Measurements from ENCODE around the gene MYOM3. TPM values are rescaled to one million over a fixed set of nuclear protein-coding genes. Genes with fewer than 3 reads are reported as not detected.

MYOM3 gene
- total and polyA plus RNA-seq, 2 of the 4 experiments (the other 2 are of a cell fraction): 0.03 TPM; not detected in 1

GRCh38 chr1:24065304-24065703, 46.6 kb downstream of the MYOM3 start:
- Histone ChIP-seq H2BK5ac (ENCODE audit: low read depth, low read length, poor library complexity, severe bottlenecking) (no peak overlapping the region), H2BK20ac (ENCODE audit: low read depth, low read length) (no peak overlapping the region), H3K14ac (replicated peaks; ENCODE audit: low read depth, low read length) (no peak overlapping the region), H3K56ac (ENCODE audit: extremely low read depth, insufficient read depth, low read length) (no peak overlapping the region), H3K9ac (ENCODE audit: low read depth, low read length) (no peak overlapping the region), H2AFZ (replicated peaks; ENCODE audit: low read length, poor library complexity) (no peak overlapping the region), H3K4me1 (ENCODE audit: control insufficient read depth, insufficient read depth, low read length) (no peaks in the 10 kb centered on the region), H2BK15ac (ENCODE audit: low read depth, low read length) (no peak overlapping the region), H3K4me2 (ENCODE audit: low read depth, low read length) (no peak overlapping the region), H3K4ac (ENCODE audit: low read depth, low read length) (no peak overlapping the region), H3K23ac (ENCODE audit: low read depth, low read length) (no peak overlapping the region), H4K8ac (ENCODE audit: low read depth in 2 of 2, low read length in 2 of 2) (no peak overlapping the region), H3K27me3 (ENCODE audit: control insufficient read depth, insufficient read depth, low read length) (peaks cover 46% of the 10 kb centered on the region), H3K27ac (ENCODE audit: insufficient read depth, low read length) (no peak overlapping the region), H3K18ac (ENCODE audit: low read depth, low read length) (no peak overlapping the region), H4K5ac (ENCODE audit: low read depth, low read length) (no peak overlapping the region), H3K79me1 (ENCODE audit: low read depth in 1 of 2, low read length in 2 of 2) (no peaks in the 10 kb centered on the region), H2AK5ac (ENCODE audit: low read depth, low read length) (no peak overlapping the region), H4K20me1 (ENCODE audit: insufficient read depth, low read length) (no peaks in the 10 kb centered on the region; the same call in 1 of the 2 replicates), H3K4me3 (ENCODE audit: insufficient read depth, low read depth, low read length) (no peak overlapping the region), H2BK120ac (ENCODE audit: low read depth, low read length) (no peak overlapping the region), H2AK9ac (replicated peaks; ENCODE audit: low read depth, low read length, poor library complexity) (no peak overlapping the region), H3K9me3 (ENCODE audit: control insufficient read depth, insufficient read depth, low read length) (peaks cover 9% of the 10 kb centered on the region), H4K91ac (ENCODE audit: insufficient read depth, low read depth, low read length) (no peak overlapping the region), H3K9me1 (ENCODE audit: insufficient read depth, low read length) (no peaks in the 10 kb centered on the region), H3K36me3 (ENCODE audit: control insufficient read depth, insufficient read depth, low read length) (no peaks in the 10 kb centered on the region)
- intact Hi-C loops (cut with micrococcal nuclease) (no loop called here), in situ Hi-C loops (cut with MboI; ENCODE audit: low sequenced_read_pairs) (no loop called here), dilution Hi-C loops (cut with HindIII; ENCODE audit: low sequenced_read_pairs, unreplicated experiment) (no loop called here)
- BruUV-seq (replicated peaks): no TSS peak
- TF ChIP-seq CEBPB (IDR thresholded peaks at IDR 0.05; ENCODE audit: low read depth, low read length) (no peak), FOS (IDR thresholded peaks at IDR 0.05; ENCODE audit: low read depth, low read length) (no peak), MAFK (IDR thresholded peaks at IDR 0.05; ENCODE audit: low read depth, low read length) (no peak), SMC3 (IDR thresholded peaks at IDR 0.05; ENCODE audit: low read depth, low read length) (no peak), RCOR1 (IDR thresholded peaks at IDR 0.05; ENCODE audit: insufficient replicate concordance, low read length) (no peak), ELK1 (IDR thresholded peaks at IDR 0.05; ENCODE audit: borderline replicate concordance, low read depth, low read length) (no peak), MAZ (IDR thresholded peaks at IDR 0.05; ENCODE audit: borderline replicate concordance, low read depth, low read length) (no peak), CHD1 (IDR thresholded peaks at IDR 0.05; ENCODE audit: low read depth, low read length) (no peak), NFE2L2 (IDR thresholded peaks at IDR 0.05; ENCODE audit: low read depth, low read length) (no peak), RFX5 (IDR thresholded peaks at IDR 0.05; ENCODE audit: low read depth, low read length) (no peak), CTCF (conservative IDR thresholded peaks at IDR 0.05; ENCODE audit: low read depth, low read length) (no peak), POLR2A (IDR thresholded peaks at IDR 0.05; ENCODE audit: low read depth, low read length) (no peak), USF2 (IDR thresholded peaks at IDR 0.05; ENCODE audit: low read depth, low read length) (no peak), MXI1 (IDR thresholded peaks at IDR 0.05; ENCODE audit: borderline replicate concordance, low read depth, low read length) (no peak), BHLHE40 (IDR thresholded peaks at IDR 0.05; ENCODE audit: low read depth, low read length) (no peak), RAD21 (IDR thresholded peaks at IDR 0.05; ENCODE audit: low read length) (no peak)
- ChIA-PET CTCF (no interaction called here), POLR2A (ENCODE audit: unreplicated experiment) (no interaction called here)
- WGBS, 2 experiments (ENCODE audit: extremely low coverage in 2 of 2, insufficient read length in 1 of 2): 50% methylated on average over 2 of the region's 7 CpGs; no CpG with 5 or more reads in 1 of the 2 experiments
- DNase-seq (no peak), ATAC-seq (ENCODE audit: low read depth) (no peak)
